HL-60/S4 treated with phorbol 12-myristate 13-acetate at 8.2 ng/mL for 4 days and 3 days (cell line): ENCODE measurements around the gene CIB4.
"Not testable (repeated sequence)": the region's sequence is repeated elsewhere in the genome, so short reads cannot be mapped to it uniquely, and the experiment has no call there.

Source experiments
- in situ Hi-C: fragments of 300-500 bp; cut with MboI; formaldehyde crosslinking; loops from 2 replicates; pipeline ENCODE4 v1.15.0; 2022; ENCODE audit warnings: low sequenced_read_pairs

The CIB4 gene

DNA sequence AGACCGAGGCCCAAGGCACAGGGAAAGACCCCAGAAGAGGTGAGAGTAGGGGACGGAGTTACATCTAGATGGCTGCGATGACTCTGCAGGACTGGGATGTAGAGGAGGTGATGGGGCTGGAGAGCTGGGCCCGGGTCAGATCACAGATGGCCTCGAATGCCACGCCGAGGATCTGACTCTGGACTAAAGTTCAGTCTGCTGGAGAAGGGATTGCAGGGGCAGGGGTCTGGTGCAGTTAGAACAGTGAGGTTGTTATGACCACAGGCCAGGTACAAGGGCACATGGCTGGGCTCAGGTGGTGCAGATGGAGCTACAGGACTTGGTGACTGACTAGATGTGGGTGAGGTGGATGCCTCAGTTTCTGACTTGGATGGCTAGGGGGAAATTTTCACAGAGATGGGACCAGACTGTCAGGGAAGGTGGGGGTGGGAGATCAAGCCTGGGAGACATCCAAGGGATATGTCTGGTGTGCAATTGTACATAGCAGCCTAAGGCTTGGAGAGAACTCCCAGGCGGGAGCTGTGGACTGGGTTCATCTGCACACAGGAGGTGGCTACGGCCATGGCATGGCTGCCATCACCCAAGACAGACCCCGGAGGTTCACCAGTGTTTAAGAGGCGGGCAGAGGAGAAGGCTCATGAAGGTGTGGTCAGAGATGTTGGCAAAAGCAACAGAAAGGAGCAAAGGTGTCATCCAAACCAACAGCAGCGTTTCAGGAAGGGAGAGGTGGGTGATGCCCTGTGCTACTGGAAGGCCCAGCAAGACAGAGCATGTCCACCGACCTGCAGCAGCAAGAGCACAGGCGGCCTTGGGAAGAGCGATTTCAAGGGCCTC, 66.9 kb downstream of the CIB4 start:
- in situ Hi-C loops, result no loop called here

DNA sequence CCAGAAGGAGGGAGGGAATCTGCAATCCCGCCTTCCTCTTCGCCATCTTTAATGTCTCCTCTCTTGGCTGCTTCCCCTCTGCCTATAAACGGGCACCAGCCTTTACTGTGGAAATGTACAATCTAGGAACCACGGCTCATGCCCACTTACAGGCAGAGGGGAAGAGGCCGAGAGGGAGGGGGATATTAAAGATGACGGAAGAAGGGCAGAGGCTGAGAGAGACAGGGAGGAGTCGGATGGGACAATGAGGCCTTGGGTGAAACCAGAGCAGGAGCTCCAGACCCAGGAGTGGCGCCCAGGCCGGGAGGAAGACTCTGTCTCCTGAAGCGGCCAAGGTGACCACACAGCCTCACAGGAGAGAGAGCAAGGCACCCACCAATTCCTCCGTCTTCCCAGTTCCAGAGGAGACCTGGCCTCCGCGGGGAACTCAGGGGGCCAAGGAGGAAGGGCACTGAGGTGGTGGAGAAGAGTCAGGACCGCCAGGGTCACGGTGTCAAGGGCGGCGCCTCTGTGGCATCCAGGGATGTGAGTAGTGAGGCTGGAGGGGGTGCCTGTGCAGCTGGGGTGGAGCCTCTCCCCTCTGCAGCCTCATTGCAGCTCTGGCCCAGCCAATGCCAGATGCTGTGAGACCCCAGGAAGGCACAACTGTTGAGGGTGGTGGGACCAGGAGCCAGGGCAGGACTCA, 67.8 kb downstream of the CIB4 start:
- in situ Hi-C loops, result no loop called here

DNA sequence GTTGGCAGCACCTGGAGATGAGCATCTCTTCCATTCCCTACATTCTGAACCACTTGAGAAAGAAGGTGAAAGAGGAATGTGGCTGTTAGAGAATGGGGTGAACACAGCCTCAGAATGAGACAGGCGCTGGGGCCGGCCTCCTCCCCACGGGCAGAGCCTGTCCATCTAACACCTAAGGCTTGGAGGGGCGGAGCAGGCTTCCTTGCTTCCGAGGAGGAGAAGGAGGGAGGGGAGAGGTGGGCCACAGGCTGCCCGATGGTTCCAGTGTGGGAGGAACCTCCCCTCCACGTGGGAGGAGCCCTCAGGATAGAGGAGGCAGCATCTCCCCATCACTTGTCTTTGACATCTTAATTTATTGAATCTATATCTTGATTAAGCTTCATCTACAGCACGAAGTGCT, 68.6 kb downstream of the CIB4 start:
- in situ Hi-C loops, result no loop called here

DNA sequence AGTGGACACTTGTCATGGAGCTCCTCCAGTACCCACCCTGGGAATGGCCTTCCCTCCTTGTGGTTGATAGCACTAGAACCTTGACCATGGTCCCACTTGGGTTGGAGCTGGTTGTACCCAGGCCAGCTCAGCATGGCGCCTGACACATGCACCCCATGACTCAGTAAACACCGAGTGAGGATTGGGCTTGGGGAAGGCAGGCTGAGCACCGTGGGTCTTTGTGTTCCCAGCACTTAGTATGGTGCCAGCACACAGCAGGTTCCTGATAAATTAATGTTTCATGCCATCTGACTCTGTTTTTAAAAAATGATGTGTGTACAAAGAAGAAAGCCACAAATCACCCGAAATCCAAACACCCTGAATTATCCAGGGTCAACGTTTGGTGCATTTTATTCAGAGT, 69.8 kb downstream of the CIB4 start:
- in situ Hi-C loops, result no loop called here

DNA sequence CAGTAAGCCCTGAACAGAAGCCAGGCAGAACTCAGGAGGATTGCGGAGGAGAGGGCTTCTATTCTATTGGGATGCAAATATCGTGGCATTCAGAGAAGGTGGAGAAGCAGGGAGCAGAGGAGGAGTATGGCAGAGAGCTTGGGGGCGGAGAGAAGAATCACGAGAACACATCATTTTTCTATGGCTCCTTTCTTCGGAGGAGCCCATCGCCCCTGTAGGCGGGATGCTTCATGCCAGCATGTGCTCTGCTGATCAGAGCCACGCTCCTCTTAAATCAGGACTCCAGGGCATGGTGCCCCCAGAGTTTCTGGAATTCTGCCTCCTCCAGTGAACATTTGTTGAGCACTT, 71.1 kb downstream of the CIB4 start:
- in situ Hi-C loops, result no loop called here

DNA sequence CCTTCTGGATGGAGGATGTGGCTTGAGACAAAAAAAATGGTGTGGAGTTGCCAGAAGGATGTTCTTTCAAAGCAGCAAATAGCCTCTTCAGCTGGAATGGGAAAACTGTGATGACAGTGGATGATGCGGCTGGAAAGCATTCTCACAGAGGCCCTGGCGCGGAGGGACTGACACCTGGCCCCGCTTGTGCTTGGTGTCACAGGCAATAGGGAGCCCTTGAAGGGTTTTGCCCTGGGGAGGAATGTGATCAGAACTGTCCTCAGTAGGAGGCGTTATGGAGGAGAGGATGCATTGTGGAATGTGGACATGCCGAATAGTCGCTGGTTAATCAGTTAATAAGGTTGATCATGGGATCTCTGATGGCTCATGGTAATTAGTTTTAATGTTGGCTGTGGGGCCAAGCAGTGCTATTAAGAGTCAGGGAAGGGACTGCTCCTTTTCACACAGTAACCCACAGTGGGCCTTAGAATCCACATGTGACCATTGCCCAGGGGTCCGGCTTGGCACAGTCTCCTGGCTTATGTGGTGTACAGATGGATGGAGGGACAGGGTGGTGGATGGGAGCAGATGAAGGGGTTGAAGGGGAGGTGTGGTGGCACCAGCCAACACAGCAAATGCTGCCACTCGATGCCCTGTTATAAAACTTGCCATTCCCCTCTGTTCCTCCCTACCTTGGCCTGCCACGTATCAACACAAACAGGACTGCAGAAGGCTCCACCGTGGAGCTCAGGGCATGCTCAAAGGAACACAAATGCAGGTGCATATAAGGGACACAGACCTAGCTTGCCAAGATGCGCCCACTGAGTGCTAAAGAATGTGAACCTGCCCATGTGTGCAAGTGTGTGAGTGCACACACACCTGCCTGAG, 71.7 kb downstream of the CIB4 start:
- in situ Hi-C loops, result no loop called here

DNA sequence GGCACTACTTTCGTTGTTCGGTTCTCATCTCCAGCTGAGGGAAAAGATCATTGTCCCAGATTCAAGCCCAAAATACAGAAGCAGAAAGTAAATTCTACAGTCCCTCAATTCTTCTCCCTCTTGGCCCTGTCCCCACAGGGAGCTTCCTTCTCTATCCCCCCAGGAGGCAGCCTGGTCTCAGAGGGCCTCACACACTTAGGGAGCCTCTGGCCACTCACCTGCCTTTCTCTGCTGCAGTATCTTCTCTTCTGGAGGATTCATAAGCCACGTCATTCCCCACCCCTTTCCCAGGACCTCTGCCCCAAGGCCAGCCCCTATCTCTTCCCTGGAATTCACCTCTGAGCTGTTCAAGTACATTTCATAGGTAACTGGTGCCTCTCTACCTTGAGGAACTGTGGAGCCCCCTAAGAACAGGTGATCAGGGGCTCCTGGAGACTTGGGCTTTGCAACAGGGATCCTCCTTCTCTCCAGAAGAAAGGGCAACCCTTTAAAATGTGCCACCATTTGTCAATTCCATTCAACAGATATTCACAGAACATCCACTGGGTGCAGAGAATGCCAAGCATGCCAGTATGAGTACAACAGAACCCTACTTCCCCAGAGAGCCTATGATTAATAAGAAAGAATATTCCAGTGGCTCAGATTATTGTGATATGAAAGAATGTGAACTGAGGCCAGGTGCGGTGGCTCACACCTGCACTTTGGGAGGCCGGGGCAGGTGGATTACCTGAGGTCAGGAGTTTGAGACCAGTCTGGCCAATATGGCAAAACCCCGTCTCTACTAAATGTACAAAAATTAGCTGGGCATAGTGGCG, 72.9 kb downstream of the CIB4 start:
- in situ Hi-C loops, result no loop called here

DNA sequence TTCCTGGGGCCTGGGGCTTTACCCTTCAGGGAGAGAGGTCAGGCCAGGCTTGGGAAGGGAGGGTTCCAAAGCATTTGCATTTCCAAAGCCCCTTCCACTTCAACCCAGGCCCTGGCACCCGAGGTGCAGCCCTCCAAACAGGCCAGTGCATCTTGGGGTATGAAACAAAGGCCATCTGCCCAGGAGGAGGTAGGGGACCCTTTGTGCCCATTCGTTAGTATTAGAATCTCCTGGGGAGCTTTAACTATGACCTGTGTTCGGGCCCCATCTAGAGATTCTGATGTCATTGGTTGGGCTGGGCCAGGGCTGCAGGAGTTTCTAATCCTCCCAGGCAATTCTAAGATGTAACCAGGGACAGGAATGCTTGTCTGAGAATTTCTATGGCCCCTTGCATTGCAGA, 73.6 kb downstream of the CIB4 start:
- in situ Hi-C loops, result no loop called here

DNA sequence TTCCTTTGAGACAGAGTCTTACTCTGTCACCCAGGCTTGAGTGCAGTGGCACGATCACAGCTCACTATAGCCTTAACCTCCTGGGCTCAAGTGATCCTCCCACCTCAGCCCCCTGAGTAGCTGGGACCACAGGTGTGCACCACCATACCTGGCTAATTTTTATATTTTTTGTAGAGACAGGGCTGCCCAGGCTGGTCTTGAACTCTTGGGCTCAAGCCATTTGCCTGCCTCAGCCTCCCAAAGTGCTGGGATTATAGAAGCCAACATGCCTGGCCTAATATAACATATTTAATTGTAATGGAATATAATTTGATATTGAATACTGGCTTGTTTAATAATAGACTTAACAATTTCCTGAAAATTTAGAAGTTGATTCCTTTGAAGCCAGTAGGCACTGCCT, 74.4 kb downstream of the CIB4 start:
- in situ Hi-C loops, result not testable (repeated sequence)

DNA sequence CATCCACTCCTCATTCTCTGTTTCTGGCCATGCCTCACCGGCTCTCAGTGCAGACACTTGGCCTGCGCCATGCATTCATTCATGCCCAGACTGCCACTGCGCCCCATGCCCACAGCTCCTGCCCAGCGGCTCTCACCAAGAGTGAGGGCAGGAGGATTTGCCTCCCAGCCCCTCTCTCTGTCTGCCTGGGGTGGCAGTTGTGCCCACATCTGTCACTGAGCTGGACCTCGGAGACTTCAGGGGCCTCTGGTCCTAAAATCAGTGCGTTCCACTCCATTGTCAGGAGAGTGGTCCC, 75.1 kb downstream of the CIB4 start:
- in situ Hi-C loops, result no loop called here

DNA sequence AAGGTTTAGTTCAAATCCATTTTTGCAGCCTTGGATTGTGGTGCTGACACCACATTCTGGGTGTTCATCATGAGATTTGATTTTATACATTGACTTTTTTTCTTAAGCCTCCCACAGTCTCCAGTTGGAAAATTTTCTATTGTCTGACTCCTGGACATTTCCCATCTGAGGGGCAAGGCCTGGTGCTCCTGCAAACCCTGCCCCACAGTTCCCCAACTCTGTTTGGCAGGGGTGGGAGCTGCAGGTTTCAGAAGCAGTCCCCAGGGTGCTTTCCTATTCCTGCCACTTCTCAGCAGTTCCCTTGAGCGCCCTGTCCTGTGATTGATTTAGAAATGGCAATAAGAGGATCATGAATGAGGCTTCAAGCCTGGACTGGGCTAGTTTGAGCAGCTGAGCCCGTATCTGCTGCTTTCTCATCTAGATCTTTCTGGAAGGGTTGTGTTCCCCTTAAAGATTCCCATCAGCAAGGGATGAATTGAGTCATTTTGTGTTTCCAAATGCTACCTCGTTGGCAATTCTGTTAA, 77.0 kb downstream of the CIB4 start:
- in situ Hi-C loops, result no loop called here

DNA sequence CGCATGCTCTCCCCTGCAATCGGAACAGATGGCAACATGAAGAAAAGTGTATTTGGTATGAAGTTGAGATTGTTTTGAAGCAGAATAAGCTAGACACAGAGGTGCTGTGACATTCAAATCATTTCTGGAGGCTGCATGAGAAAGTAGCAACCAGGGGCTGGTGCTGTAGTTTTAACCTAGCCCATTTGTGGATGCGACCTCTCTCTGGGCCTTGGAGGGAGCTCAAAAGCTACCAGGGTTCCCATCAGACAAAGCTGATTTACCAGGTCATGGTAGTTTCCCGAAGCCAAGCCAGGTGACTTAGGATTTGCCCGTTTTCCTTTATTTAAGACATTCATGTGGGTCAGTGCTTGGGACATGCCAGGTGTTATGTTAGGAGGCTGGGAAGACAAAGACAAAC, 77.5 kb downstream of the CIB4 start:
- in situ Hi-C loops, result no loop called here

DNA sequence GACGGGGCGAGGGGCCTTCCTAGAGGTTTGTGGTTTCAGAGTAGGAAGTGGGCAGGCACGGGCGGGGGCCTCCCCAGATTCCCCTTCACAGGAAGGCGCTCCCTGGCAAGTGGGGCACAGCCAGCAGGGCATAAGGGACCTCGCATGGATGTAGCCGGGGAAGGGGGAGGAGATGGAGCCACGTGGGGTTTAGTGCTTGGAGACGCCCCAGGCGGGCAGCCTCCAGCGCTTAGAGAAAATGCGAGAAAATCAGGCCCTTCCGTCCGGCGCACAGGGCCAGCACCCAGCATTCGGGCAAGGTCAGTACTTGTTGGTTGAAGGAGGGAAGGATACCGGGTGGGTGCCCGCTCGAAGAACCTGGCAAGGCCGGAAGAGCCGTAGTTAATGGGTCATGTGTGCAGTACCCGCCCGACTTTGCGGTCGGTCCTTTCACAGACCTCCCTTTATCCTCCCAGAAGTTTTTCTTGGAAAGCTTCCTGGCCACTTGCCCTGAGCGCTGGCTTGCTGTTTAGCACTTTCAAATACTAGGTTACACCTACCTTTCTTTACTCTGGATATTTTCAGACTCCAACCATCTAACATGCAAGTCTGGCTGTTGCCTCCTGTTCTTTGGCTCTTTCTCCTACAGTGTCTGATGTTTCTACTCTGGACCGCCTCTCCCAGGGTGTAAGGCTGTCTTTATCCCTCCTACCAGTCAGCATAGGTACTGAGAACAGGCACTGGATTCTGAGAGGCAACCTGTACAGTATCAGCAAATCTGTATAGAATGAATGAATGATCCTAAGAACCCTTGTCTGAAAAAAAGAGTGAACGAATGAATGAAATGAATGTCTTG, 78.1 kb downstream of the CIB4 start:
- in situ Hi-C loops, result no loop called here

DNA sequence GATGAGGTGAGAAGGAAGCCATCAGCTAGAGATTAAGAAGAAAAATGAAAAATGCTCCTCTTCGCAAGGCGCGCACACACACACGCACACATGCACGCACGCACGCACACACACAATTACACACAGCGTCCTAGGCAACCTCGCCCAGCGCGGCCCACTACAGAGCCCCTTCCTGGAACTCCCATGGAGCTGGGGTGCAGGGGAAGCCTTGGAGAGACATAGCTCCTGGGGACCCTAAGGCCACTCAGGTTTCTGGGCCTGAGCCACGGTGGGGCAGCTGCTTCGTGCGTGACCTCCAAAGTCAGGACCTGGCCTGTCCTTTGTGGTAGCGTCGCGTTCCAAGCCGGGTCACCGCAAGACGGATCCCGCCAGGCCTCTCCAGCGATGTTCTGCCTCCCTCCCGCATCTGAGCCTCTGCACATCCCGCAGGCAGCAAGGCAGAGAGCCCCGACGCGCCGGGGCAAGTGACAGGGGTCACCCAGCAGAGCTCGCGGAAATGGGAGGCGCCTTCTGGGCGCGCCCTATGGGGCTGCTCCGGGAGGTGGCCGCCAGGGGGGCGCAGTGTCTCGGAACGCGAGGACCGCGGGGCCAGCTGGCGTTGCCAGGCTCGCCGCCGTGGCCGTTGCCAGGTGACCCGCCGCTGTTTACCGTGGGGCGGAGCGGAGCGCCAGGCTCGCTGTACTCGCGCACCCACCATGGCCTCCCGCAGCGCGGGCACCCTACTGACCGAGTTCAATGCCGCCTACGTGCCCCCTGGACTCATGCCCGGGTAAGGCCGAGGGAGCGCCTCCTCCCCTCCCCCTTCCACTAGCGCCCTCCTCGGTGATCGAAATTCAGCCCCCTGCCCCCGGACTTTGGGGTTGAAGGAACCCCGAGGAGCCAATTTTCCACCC, 79.0 kb downstream of the CIB4 start:
- in situ Hi-C loops, result no loop called here

DNA sequence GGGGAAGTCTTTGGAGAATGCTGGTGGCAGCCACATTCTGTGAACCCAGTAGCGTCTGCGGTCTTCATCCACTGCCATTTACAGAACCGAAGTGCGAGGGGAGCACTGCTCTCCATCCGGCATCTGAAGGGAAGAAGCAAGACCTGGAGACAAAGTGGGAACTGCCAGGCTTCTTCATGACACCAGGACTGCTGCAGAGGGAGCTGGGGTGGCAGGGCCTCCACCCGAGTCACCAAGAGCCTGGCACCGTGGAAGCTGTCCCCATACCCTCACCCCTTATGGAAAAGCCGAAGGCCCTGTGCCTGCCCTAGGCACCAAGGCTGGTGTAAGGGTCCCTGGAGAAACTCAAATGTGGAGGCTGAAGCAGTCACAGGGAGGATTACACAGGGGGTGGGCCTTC, 79.8 kb downstream of the CIB4 start:
- in situ Hi-C loops, result no loop called here

DNA sequence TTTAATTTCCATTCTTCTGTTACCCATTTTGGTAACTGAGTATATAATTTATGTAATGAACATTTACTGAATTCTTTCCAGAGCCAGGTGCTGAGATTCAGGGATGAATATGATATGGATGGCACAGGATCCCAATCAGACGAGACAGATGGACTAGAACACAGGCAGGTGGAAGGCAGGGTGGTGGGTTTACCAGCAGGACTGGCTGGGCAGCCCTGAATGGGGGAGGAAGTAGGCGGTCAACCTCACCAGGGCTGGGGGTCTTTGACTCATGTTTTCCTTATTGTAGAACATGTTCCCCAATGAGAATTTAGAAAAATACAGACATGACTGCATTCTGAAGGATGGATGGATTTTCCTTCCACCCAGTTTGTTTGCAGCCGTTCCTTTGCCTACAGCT, 80.3 kb downstream of the CIB4 start:
- in situ Hi-C loops, result no loop called here

DNA sequence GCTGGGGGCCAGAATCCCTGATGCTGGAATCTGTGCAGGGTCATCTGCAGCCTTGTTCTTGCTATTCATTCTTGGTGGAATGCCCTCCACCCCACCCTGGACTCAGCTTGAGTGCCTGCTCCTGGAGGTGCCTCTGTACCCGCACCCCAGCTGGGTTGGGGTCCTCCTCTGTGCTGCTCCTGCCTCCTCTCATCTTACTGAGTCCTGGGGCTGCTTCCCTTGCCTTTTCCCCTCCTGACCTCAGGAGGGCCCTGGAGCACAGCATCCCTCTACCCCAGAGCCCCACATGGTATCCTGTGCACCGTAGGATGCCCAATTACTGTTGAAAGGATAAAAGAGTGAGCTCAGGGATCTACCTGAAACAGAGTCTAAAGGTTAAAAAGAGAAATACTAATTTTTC, 81.6 kb downstream of the CIB4 start:
- in situ Hi-C loops, result no loop called here

DNA sequence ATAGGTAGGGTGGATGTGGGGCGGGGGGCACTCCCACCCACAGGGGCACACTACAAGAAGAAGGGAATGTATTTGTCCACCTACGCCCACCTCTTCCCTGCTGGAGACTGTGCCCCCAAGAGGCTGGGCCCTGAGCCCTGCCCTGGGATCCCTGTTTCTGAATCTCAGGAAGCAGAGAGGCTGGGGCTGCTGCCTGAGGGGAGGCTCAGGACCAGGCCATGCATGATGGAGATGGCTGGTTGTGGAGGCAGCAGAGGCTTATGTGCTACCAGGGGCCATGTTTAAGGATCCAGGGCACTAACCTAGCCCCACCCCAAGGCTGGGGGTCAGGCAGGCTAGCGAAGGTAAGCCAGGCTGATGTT, 82.1 kb downstream of the CIB4 start:
- in situ Hi-C loops, result no loop called here
